ENCODE data around the gene RABGAP1L.
"Not testable (repeated sequence)": the region's sequence is repeated elsewhere in the genome, so short reads cannot be mapped to it uniquely, and the experiment has no call there.

RABGAP1L gene

DNA sequence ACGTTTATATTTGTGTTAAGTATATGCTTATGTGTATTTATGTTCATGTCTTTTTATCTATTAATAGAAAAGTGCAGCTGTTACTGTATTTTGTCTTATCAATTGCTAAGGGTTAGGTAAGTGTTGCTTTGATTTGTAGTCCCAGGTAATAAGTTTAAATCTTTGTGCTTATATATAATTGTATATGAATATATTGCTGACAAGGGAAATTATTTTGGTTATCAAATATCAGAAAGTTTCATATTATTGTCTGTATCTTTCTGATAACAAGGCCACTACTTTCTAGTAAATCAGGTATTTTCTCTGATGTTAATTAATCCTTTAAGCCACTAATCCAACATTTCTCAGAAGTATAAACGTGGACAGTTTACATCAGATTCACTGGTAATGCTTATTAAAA is 309.7 kb downstream of the RABGAP1L start:
- DNase-seq: no peak

DNA sequence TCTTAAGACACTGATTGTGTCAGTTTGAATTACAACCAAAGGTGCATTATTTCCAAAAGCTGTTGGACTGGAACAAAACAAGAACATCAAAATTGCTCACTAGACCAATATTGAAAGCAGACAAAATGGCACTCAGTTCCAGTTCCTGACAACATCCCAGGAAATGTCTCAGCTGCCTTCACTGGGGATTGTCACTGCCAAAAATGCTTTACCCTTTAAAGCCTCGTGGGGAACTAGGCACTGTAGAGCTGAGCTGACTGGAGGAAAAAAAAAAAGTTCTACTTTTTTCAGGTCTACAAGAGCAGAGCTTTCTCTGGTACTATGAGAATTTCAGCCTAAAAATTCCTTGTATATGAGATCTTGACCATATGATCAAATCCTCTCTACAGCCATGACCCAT is 310.4 kb downstream of the RABGAP1L start:
- no peak for DNase-seq

DNA sequence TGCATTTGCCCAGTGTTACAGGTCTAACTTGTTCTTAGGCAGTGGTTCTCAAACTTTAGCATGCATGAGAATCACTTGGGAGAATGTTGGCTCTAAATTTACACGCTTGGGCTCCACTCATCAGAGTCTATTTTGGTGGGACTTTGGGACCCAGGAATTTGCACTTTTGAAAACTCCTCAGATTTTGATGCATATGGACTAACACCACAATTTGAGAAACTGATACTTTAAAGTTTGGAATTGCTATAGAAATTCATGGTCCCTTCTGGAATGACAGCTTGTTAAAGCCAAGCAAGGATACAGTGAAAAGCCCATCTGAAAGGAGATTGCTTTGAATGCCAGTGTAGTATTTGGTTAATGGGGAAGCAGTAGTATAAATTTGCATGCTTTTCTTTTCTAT is 320.0 kb downstream of the RABGAP1L start:
- no peak for DNase-seq

DNA sequence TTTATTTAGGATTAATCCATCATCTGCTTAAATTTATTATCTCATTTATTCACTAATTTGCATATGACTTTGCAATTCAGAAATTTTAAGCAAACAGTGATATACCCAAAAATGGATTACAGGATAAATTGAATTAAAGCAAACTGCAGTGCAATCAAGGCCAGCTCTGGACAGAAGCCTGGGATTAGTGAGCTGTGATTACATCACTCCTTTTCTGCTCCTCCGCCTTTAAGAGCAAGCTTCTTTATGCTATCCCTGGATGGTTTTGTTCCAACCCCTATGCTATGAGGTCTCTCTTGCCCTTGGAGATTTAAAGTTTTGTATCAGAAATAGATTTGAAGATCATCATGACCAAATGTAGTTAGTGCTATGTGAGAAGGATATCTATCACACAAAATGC is 321.0 kb downstream of the RABGAP1L start:
- no peak for DNase-seq

DNA sequence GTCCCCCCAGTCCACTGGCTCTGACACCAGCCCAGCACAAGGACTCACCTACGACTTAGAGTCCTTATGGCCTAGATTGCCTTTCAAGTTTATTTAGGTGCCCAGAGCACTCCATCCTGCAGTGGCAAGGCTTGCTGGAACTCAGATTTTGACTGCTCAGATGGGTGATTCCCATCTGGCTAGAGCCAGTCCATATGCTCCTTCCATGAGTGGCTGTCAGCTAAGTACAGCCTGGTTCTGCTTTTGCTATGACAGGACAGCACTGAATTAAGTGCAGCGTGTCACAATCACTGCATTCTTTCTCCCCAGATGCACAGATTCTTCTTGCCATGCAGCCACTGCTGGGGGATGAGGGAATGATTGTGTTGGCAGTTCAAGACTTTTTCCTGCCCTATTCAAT is 332.3 kb downstream of the RABGAP1L start:
- no peak for DNase-seq

DNA sequence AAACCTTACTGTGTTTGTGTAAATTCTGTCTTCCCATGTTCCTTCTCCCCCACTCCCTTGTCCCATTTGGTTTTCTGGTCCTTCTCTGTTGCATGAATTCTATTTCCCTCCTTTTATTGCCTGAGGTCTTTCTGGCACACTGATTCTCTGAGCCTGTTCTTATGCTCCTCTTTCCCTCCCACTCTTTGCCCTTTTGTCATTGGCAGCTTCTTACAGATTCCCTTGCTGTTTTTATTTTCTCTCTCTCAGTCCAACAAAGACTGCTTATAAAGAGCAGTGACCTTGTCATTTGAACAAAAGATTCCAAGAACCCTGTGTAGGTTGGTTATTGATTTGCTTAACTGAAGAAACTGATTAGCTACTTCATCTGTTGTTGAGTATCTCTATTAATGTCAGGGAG is 338.2 kb downstream of the RABGAP1L start:
- DNase-seq: no peak

DNA sequence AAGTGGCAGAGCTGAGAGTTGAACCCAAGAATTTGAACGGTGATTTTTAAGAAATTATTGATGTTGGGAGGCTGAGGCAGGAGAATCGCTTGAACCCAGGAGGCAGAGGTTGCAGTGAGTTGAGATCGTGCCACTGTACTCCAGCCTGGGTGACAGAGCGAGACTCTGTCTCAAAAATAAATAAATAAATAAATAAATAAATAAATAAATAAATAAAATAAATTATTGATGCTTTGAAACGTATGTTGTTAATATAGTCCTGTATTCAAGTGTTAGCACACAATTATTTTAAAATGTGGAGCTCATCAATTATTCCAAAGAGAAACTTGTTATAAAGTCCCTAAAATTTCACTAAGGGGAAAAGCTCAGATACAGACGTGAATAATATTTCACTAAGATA is 357.4 kb downstream of the RABGAP1L start:
- not testable (repeated sequence) for DNase-seq

DNA sequence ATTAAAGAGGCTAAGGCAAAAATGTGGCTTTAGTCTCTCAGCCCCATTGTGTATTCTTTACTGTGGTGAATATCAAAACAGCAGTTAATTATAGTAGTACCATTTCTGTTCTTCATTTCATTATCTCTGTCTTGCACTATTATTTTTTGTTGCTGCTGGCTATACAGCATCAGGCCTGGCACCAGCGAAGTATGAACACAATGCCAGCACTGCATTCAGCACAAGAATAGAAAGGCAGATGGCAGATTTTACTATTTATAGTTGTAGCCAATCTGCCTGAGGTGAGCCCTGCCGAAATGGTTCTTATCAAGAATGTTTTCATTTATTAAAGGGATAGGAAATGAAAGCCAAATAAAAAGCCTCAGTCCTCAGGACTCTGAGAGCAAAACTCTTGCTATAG is 360.5 kb downstream of the RABGAP1L start:
- no peak for DNase-seq

DNA sequence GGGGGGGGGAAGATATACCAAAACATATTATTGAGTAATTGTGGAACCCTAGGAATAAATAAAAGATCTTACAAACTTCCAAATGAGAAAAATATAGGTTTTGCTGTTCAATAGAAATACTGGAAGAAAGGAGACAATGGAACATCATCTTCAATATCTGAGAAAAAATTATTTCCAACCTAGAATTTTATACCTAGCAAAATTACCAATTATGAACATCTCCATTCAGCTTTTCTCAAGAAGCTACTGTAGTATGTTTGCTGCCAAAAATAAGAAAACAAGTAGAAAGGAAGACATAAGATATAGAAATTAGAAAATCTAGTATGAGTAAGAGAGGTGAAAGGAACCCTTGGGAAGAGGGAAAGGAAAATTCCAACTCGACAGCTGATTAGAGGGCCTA is 372.4 kb downstream of the RABGAP1L start:
- DNase-seq: no peak

DNA sequence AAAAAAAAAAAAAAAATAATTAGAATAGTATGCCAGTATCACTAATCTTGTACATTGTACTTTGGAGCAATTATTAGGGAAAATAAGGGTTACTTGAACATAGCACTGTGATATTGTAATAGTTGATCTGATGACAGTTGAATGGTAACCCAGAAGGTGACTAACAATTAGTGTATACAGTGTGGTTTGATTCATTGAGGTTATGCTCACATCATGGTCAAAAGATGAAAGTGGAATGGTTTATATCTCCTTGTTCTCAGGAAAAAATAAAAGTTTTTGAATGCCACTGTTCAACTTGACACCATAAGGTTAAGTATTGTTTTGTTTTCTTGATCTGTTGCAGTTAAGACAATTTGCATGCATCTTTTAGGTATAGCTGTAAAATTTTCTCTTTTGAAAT is 375.5 kb downstream of the RABGAP1L start:
- DNase-seq: no peak

DNA sequence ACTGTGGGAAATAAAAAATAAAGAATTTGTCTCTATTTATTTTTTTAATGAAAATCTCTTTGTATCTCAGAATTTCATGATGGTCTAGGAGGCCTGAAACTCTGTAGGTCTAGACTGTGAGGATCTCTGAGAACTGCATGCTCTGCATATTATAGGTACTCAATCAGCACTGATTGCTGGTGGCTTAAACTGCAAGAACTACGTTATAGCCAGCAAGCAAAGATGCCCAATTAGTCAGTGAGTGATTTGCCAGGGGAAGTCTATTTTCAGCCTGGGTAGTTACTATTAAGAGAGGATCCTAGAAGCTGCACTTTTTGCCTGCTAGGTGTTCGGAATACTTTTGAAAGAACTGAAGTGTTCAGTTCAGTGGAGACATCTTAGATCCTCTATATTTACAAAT is 375.9 kb downstream of the RABGAP1L start:
- no peak for DNase-seq

DNA sequence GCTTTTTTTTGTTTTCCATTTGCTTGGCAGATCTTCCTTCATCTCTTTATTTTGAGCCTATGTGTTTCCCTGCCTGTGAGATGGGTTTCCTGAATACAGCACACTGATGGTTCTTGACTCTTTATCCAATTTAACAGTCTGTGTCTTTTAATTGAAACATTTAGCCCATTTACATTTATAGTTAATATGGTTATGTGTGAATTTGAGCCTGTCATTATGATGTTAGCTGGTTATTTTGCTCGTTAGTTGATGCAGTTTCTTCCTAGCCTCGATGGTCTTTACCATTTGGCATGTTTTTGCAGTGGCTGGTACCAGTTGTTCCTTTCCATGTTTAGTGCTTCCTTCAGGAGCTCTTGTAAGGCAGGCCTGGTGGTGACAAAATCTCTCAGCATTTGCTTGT is 384.1 kb downstream of the RABGAP1L start:
- not testable (repeated sequence) for DNase-seq

DNA sequence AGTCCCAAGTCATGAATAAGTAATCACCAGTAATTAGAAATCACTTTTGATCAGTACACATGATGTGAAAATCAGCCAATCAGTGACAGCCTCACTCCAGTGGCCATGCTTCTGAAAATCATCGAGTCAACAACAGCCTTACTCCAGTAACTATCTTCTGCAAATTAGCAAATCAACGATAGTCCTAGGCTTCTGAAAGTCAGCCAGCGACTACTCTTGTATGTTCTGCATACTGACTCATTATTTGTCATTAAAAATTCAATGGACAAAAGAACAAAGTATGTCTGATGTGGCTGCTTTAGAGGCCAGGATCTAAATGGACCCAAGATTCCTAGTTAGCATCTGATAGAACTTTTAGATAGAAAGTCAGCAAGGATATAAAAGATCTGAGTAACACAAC is 391.0 kb downstream of the RABGAP1L start:
- DNase-seq: no peak

DNA sequence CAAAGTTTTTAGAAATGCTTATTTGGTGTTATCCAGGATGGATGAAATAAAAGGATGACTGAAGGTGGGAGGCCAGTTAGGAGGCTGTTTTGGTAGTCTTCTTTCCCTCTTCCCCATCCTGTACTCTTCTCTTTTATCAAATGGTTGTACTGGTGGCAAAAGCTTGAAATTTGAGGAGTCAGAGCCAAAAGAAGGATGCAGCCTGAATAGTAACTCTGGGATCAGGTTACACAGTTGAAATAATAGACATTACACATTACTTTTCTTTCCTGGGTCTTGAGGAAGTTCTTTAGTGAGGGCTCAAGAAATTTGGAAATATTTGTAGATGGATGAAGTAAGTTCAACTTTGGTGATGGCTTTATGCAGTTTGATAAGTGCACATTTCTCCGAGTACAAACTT is 397.1 kb downstream of the RABGAP1L start:
- no peak for DNase-seq

DNA sequence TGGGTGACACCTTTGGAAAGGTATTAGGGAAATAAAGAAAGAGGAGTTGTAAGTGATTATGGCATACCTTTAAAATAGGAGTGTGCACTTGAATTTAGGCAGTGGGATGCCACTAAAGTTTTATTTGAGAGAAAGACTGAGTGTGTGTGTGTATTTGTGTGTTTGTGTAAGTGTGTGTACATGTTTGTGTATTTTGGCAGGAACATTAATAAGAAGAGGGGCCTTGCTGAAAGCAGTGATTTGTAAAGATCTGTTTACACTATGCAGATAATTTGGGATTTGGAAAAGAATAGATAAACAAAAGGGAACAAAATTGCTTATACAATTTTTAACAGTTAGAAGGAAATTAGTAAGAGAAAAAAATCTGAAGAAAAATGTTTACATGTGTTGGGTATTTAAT is 409.2 kb downstream of the RABGAP1L start:
- DNase-seq: no peak

DNA sequence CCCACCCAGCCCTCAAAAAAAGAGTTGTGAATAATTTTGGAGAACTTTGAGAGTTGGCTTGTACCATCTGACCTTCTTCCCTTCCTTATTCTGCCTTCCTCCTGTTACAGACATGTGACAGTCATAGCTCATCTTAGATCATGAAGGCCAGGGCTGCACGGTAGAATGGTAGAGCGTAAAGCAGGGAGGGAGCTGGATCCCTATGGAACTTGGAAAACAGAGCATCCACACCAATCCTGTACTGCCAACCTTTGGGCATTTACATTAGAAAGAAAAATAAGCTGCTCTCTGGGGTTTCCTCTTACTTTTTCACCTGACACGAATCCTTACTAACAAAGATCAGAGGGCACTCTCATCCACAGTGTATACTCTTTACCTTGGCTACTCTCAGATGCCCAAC is 409.9 kb downstream of the RABGAP1L start:
- DNase-seq: no peak

DNA sequence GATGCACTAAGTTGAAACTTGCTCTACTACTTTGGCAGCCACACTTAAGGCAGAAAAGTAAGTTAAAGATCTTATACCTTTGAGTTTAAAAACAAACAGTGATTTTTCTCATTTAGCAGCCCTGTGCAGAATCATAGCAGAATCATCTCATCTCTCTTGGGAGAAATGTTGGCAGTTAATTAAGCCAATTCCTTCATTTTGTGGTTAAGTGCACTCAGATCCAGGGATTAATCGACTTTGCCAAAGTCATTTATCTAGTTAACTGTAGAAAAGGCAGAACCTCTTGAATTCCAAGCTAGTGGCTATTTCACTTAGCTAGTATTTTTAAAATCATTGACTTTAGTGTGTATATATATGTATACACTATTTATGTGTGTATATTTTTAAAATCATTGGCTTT is 413.5 kb downstream of the RABGAP1L start:
- no peak for DNase-seq

DNA sequence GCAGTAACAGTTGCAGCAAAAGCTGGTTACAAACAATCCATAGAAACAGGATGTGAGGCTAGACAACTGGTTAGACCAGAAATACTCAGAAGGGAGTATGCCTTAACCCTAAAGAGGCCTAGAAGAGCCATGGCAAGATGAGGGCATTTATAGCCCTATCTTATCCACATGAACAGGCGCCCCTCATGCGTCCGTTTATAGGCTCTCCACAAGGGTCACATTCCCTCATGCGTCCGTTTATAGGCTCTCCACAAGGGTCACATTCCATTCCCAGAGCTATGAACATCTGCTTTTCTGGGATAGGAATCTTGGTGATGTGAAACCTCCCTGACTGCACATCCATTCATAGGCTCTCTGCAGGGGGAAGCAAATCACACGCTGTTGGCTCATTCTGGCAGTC is 416.8 kb downstream of the RABGAP1L start:
- DNase-seq: not testable (repeated sequence)

DNA sequence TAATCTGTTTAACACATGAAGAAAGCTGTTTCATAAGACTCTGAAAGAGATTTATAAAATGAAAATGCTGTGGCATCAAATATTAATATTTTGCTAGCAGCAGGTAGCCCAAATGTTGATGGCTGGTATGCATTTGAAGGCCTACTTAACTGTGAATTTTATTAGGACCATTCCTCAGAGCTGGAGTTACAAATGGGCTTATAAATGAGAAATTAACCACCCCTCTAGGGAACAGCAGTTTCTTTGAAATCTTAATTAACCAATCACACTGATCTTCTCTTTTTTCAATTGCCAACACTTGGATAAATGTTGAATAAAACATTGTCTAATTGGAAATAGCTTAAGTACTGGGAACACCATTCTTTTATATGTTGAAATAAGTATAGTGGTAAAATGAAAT is 418.4 kb downstream of the RABGAP1L start:
- no peak for DNase-seq

DNA sequence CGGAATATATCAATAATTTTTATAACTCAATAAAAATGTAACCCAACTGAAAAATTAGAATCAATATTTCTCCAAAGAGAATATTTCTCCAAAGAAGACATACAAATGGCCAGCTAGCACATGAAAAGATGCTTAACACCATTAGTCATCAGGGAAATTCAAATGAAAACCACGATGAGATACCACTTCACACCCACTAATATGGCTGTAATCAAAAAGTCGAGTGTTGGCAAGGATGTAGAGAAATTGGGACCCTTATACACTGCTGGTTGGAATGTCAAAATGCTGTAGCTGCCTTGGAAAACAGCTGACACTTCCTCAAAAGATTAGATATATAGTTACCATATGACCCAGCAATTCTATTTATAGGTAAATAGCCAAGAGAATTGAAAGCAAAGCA is 421.5 kb downstream of the RABGAP1L start:
- DNase-seq: no peak

DNA sequence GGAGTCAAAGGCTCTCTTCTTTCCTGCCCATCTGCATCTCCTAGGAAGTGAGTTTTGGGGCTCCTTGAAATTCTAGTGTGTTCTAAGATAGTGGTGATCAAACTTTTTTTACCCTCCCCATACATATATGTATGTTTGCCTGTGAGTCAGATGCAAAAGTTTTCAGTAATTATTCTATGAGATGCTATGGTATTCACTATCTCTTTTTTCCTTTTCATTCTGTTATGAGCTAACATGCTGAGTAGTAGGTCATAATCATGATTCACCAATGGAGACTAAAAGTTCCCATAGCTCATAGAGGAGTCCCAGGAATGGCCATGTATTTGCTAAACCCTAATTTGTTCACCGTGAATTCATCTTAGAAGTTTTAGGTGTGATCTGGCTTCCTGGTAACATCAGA is 424.0 kb downstream of the RABGAP1L start:
- DNase-seq: no peak

DNA sequence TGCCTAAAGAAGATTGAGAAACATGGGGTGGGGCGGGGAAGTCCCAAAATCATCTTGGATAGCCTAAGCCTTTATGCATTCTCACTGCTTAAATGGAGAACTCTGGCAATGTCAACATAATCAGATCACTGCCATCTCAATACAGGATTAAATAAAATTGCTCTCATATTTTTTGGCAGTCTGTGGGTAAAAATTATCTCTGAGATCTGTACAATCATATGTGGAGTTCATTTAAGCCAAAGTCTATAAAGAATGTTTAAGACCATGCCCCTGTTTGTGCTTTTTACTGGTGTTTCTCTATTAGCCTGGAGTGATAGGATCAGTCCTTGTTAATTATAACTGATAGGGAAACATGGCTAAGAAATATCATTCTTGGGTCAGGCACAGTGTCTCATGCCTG is 424.8 kb downstream of the RABGAP1L start:
- no peak for DNase-seq

DNA sequence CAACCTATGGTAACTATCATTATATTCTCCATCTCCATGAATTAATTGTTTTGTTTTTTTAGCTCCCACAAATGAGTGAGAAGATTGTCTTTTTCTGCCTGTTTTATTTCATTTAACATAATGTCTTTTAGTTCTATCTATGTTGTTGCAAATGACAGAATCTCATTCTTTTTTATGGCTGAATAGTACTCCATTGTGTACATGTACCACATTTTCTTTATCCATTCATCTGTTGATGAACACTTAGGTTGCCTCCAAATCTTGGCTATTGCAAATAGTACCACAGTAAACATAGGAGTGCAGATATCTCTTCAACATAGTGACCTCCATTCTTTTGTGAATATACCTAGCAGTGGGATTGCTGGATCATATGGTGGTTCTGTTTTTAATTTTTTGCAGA is 429.3 kb downstream of the RABGAP1L start:
- DNase-seq: not testable (repeated sequence)

DNA sequence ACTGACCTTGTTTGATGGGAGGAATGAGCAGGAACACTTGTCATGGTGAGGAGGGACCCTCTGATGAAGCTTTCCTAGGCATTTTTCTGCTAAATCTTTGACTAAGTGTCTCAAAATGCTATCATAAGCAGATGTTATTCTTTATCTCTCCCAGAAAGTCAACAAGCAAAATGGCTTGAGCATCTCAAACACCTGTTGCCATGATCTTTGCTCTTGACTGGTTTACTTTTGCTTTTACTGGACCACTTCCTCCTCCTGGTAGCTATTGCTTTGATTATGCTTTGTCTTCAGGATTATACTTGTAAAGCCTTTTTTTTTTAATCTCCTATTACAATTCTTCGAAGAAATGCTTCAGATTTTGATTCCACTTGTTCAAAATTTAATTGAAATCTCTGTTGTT is 445.9 kb downstream of the RABGAP1L start:
- DNase-seq: no peak

DNA sequence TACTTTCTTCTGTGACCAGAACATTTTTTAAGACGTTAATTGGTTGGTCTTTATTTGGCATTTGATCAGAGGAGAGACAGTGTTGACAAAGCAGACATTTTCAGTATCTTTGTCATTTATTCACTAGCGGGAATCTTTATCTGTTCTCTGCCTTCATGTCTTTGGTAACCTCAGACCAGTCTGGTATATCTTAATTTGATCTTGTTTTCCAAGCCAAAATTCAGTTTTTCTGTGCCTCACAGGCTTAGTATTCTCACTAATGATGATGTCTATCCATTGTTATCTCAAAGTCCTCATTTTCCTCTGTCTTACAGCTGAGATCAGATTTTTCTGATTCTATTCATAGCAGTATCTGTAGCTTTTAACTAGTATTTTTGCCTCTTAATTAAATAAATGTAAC is 447.2 kb downstream of the RABGAP1L start:
- no peak for DNase-seq

DNA sequence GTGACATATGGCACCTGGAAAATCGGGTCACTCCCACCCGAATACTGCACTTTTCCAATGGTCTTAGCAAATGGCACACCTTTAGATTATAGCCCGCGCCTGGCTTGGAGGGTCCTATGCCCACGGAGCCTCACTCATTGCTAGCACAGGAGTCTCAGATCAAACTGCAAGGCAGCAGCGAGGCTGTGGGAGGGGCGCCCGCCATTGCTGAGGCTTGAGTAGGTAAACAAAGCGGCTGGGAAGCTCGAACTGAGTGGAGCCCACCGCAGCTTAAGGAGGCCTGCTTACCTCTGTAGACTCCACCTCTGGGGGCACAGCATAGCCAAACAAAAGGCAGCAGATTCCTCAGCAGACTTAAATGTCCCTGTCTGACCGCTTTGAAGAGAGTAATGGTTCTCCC is 458.6 kb downstream of the RABGAP1L start:
- not testable (repeated sequence) for DNase-seq
